GM12874 (cell line): ENCODE measurements around the gene MAD1L1.

ENCODE experiments used
- CTCF ChIP-seq: IDR thresholded peaks from 2 replicates; pipeline ENCODE4 v1.5.1; 2011; ENCODE audit warnings: low read depth, mild to moderate bottlenecking, control low read depth, low read length, moderate library complexity; ENCODE audit not compliant: insufficient read depth

MAD1L1 gene

GRCh38 chr7:2093843-2094220 is 138.9 kb downstream of the MAD1L1 start:
- TF ChIP-seq CTCF = no peak

- TF ChIP-seq CTCF = no peak
These were observed 139.4 kb downstream of the MAD1L1 start for GRCh38 chr7:2093215-2093842.

GRCh38 chr7:2092279-2092678 is 140.5 kb downstream of the MAD1L1 start:
- TF ChIP-seq CTCF = no peak

- TF ChIP-seq CTCF = no peak
These were observed 141.9 kb downstream of the MAD1L1 start for GRCh38 chr7:2090526-2091520.

GRCh38 chr7:2088801-2089200 is 143.9 kb downstream of the MAD1L1 start:
- TF ChIP-seq CTCF = no peak

- no peak for TF ChIP-seq CTCF
These were observed 145.0 kb downstream of the MAD1L1 start for GRCh38 chr7:2087744-2088143.

- TF ChIP-seq CTCF = no peak
These were observed 146.5 kb downstream of the MAD1L1 start for GRCh38 chr7:2086229-2086628.
